ENCODE results near the gene CAMK1D. TPM values are rescaled to one million over a fixed set of nuclear protein-coding genes. Genes with fewer than 3 reads are reported as not detected.

Gene CAMK1D
- total and polyA plus RNA-seq, 8 donors: 4.4 to 10.8 (median 4.8) TPM

DNA sequence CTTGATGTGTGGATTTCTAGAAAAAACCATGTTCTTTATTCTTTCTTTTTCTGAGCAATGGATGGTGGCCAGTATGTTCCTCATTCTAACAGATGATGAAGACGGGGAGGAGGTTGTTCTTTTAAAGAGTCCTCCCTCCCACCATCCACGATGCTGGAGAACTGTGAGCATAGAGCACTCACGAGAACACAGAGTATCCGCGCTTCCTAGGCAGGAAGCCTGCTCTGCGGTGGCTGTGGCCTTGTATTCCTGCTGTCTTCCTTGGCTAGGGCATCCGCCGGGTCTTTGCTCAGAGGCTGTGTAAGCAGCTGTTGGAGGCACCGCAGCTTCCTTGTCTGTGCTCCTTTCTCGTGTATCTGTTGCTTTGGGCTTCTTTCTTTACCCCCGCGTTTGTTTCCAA lies 437.9 kb downstream of the CAMK1D start:
- no peak for DNase-seq
- Histone ChIP-seq H3K4me3 (no peak overlapping the region), H3K27me3 (no peaks in the 10 kb centered on the region), H3K4me1 (no peaks in the 10 kb centered on the region), H3K9me3 (peaks cover 0 to 7% of the 10 kb centered on the region in 2 donors), H3K27ac (no peak overlapping the region), H3K36me3 (no peaks in the 10 kb centered on the region)
- intact Hi-C loops (cut with DNase I): no loop called here
- ATAC-seq: no peak
- TF ChIP-seq, protein P1, sequence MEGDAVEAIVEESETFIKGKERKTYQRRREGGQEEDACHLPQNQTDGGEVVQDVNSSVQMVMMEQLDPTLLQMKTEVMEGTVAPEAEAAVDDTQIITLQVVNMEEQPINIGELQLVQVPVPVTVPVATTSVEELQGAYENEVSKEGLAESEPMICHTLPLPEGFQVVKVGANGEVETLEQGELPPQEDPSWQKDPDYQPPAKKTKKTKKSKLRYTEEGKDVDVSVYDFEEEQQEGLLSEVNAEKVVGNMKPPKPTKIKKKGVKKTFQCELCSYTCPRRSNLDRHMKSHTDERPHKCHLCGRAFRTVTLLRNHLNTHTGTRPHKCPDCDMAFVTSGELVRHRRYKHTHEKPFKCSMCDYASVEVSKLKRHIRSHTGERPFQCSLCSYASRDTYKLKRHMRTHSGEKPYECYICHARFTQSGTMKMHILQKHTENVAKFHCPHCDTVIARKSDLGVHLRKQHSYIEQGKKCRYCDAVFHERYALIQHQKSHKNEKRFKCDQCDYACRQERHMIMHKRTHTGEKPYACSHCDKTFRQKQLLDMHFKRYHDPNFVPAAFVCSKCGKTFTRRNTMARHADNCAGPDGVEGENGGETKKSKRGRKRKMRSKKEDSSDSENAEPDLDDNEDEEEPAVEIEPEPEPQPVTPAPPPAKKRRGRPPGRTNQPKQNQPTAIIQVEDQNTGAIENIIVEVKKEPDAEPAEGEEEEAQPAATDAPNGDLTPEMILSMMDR (IDR thresholded peaks at IDR 0.05): no peak

DNA sequence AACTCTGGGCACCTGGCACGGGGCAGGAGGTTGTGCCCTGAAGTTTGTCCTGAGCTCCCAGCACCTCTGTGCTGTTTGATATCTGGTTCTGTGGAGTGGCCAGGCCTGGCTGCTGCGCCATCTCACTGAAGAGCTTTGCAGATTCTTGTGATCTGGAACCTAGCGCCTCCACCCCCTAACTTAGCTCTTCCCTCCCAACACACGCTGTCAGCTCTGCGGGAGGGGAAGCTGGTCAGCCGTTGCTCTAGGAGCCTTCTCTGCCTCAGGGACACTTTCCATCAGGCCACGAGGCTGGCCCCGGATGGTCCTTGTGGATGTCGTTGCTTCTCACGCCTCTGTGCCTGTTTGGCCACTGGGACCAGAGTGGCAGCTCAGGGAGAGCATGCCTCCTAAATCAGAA lies 438.9 kb downstream of the CAMK1D start:
- Histone ChIP-seq H3K4me1 (no peaks in the 10 kb centered on the region), H3K27me3 (no peaks in the 10 kb centered on the region), H3K9me3 (peaks cover 0 to 10% of the 10 kb centered on the region in 2 donors), H3K4me3 (no peak overlapping the region), H3K36me3 (no peaks in the 10 kb centered on the region), H3K27ac (no peak overlapping the region)
- intact Hi-C loops (cut with DNase I): no loop called here
- ATAC-seq: no peak
- TF ChIP-seq, protein P1 (IDR thresholded peaks at IDR 0.05): no peak
- no peak for DNase-seq

DNA sequence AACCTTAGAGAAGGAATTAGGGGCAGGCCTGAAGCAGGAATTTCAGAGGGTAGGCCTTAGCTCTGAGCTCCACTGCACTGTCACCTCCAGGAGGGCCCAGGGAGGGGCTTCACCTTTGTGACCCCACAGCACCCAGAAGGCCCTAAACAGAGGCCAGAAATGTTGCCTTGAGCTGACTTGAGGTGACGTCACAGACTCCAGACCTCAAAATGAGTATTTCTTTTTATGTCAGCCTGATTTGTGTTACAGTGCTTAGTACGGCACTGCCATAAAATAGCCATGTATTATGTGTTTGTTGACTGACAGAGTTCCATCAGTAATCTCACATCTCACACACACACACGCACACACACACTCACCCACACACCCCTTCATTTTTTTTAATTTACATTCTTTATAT lies 440.9 kb downstream of the CAMK1D start:
- TF ChIP-seq, protein P1 (IDR thresholded peaks at IDR 0.05): no peak
- Histone ChIP-seq H3K27ac (no peak overlapping the region), H3K27me3 (no peaks in the 10 kb centered on the region), H3K4me1 (no peaks in the 10 kb centered on the region), H3K4me3 (no peak overlapping the region), H3K9me3 (peaks cover 0 to 10% of the 10 kb centered on the region in 2 donors), H3K36me3 (no peaks in the 10 kb centered on the region)
- intact Hi-C loops (cut with DNase I): no loop called here
- no peak for DNase-seq
- no peak for ATAC-seq

DNA sequence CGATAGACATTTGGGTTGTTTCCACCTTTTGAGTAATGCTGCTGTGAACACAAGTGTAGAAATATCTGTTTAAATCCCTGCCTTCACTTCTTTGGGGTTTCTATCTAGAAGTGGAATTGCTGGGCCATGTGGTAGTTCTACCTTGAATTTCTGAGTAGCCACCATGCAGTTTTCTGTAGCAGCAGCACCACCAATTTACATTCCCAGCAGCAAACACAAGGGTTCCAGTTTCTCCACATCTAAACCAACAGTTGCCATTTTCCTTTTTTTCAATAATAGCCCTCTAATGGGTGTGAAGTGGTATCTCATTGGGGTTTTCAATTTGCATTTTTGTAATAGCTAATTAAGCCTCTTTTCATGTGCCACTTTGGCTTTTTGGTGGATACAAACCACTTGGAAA lies 442.4 kb downstream of the CAMK1D start:
- TF ChIP-seq, protein P1 (IDR thresholded peaks at IDR 0.05): no peak

DNA sequence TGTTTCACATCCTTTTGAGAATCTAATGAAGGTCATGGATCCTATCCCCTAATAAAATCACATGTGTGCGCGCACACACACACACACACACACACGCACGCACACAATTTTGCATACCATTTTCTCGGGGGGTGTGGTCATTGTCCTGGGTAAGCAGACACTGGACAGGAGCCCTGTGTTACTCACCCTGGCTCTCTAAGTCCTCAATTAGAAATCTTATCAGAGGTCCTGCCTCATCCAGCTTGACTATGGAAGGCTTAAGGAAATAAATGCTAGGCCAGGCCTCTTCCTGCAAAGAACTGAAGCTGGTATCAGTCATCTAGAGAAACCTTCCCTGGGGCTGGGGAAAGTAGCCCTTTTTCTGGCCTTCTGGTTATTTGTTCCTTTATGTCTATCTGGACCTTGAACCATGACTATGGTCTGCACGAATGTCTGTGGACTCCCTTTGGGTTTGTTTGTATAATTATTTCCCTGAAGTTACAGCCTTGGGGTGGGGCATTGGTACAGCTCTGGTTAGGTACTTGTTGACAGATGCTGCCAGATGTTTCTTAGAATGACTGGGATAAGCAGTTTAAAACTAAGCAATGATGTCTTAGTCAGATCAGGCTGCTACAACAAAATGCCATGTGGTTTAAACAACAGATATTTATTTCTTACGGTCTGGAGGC lies 443.7 kb downstream of the CAMK1D start:
- intact Hi-C loops (cut with DNase I): no loop called here
- no peak for ATAC-seq

More for the DNA sequence above, 442.4 kb downstream of the CAMK1D start:
- no peak for ATAC-seq
- Histone ChIP-seq H3K27ac (no peak overlapping the region), H3K27me3 (no peaks in the 10 kb centered on the region), H3K36me3 (no peaks in the 10 kb centered on the region), H3K4me1 (no peaks in the 10 kb centered on the region), H3K4me3 (no peak overlapping the region), H3K9me3 (peaks cover 0 to 10% of the 10 kb centered on the region in 2 donors)
- intact Hi-C loops (cut with DNase I): no loop called here
- DNase-seq: no peak

More for the DNA sequence above, 443.7 kb downstream of the CAMK1D start:
- H3K27ac ChIP-seq: no peak overlapping the region
- no peak for DNase-seq
- H3K9me3 ChIP-seq: peaks cover 0 to 10% of the 10 kb centered on the region in 2 donors
- TF ChIP-seq, protein P1 (IDR thresholded peaks at IDR 0.05): no peak
- H3K4me1 ChIP-seq: no peaks in the 10 kb centered on the region
- H3K4me3 ChIP-seq: no peak overlapping the region
- no peaks in the 10 kb centered on the region for H3K36me3 ChIP-seq
- no peaks in the 10 kb centered on the region for H3K27me3 ChIP-seq

Data from left lung (tissue), 10 donors.